Parathyroid adenoma (tissue), 2 donors: ENCODE data around the gene GEN1.
"Not testable (repeated sequence)": the region's sequence is repeated elsewhere in the genome, so short reads cannot be mapped to it uniquely, and the experiment has no call there.

Source experiments
- H2AFZ ChIP-seq: fragments of 300-600 bp; sonication (generic); one replicate; pipeline ENCODE4 v1.7.0; 2017; ENCODE audit warnings: antibody characterized with exemption, mild to moderate bottlenecking
- H3K27ac ChIP-seq: fragments of 300-600 bp; sonication (generic); one replicate; pipeline ENCODE4 v1.7.0; 2017
- H3K27me3 ChIP-seq: fragments of 300-600 bp; sonication (generic); one replicate; pipeline ENCODE4 v1.7.0; 2017; ENCODE audit warnings: low read length; ENCODE audit not compliant: control insufficient read depth, insufficient read depth
- H3K36me3 ChIP-seq: fragments of 300-600 bp; sonication (generic); one replicate; pipeline ENCODE4 v1.7.0; 2017; ENCODE audit warnings: low read length; ENCODE audit not compliant: control insufficient read depth, insufficient read depth
- H3K4me1 ChIP-seq: fragments of 300-600 bp; sonication (generic); one replicate; pipeline ENCODE4 v1.7.0; 2017; ENCODE audit warnings: control low read depth
- H3K4me2 ChIP-seq: fragments of 300-600 bp; sonication (generic); one replicate; pipeline ENCODE4 v1.7.0; 2017; ENCODE audit warnings: low read length
- H3K4me3 ChIP-seq: fragments of 300-600 bp; sonication (generic); one replicate; pipeline ENCODE4 v1.7.0; 2017; ENCODE audit warnings: low read depth, low read length
- H3K79me2 ChIP-seq: fragments of 300-600 bp; sonication (generic); one replicate; pipeline ENCODE4 v1.7.0; 2017; ENCODE audit warnings: control low read depth
- H3K9ac ChIP-seq: fragments of 300-600 bp; sonication (generic); one replicate; pipeline ENCODE4 v1.7.0; 2017; ENCODE audit warnings: mild to moderate bottlenecking
- H3K9me3 ChIP-seq: fragments of 300-600 bp; sonication (generic); one replicate; pipeline ENCODE4 v1.7.0; 2017; ENCODE audit warnings: low read length; ENCODE audit not compliant: control insufficient read depth
- TF ChIP-seq, protein P1 (sequence below): fragments of 300-600 bp; sonication (generic); IDR thresholded peaks from one replicate; pipeline ENCODE4 v1.7.0; 2017; ENCODE audit warnings: antibody characterized with exemption, mild to moderate bottlenecking
- donor health status: primary hyperparathyroidism.

GEN1 gene

DNA sequence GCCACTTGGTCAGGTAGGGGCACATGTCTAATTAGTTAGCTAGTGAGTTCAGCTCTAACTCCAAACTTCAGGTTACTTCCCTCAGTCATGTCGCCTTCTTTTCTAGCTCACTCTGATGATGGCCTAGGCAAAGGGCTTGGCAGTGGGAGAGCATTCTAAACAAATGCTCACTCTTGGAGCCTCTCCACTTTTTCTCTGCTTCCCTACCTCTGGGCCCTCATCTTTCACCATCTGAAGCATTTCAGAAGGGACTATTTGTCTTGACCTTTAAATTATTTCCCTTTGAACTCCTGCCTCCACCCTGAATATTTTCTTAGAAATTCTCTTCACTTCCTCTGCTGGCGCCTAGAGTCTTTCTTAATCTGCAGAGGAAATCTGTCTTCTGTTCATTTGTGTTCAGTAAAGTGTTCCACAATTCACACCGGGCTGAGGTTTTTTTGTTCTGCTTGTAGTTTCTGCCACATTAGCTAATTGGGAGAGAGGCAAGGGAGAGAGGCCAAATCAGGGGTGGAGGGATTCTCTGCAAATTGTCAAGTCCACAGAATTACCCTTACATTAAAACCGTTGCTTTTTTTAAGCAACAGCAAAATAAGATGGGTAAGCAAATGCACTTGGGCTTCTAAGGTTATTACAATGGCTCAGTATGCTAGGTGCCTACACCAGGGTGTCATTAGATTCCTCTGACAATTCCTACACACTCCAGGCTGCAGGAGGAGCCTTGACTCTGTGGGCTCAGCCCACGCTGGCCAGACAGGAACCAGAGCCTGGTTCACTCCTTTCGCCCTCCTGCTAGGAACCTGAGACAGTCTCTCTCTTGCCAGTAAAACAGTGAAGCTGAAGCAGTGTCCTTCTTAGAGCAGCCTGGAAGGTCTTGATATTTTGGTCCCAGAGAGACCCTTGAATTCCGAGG is 67.9 kb downstream of the GEN1 start:
- Histone ChIP-seq H3K4me1 (peaks cover 10% of the 10 kb centered on the region), H3K27ac (peak overlapping the region; percentile 62), H3K79me2 (no peaks in the 10 kb centered on the region), H3K4me2 (peak overlapping the region; percentile 39), H3K9me3 (no peaks in the 10 kb centered on the region), H3K4me3 (no peak overlapping the region), H3K36me3 (no peaks in the 10 kb centered on the region), H2AFZ (peak overlapping the region; percentile 78), H3K27me3 (no peaks in the 10 kb centered on the region), H3K9ac (no peak overlapping the region)
- TF ChIP-seq, protein P1, sequence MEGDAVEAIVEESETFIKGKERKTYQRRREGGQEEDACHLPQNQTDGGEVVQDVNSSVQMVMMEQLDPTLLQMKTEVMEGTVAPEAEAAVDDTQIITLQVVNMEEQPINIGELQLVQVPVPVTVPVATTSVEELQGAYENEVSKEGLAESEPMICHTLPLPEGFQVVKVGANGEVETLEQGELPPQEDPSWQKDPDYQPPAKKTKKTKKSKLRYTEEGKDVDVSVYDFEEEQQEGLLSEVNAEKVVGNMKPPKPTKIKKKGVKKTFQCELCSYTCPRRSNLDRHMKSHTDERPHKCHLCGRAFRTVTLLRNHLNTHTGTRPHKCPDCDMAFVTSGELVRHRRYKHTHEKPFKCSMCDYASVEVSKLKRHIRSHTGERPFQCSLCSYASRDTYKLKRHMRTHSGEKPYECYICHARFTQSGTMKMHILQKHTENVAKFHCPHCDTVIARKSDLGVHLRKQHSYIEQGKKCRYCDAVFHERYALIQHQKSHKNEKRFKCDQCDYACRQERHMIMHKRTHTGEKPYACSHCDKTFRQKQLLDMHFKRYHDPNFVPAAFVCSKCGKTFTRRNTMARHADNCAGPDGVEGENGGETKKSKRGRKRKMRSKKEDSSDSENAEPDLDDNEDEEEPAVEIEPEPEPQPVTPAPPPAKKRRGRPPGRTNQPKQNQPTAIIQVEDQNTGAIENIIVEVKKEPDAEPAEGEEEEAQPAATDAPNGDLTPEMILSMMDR: no peak

DNA sequence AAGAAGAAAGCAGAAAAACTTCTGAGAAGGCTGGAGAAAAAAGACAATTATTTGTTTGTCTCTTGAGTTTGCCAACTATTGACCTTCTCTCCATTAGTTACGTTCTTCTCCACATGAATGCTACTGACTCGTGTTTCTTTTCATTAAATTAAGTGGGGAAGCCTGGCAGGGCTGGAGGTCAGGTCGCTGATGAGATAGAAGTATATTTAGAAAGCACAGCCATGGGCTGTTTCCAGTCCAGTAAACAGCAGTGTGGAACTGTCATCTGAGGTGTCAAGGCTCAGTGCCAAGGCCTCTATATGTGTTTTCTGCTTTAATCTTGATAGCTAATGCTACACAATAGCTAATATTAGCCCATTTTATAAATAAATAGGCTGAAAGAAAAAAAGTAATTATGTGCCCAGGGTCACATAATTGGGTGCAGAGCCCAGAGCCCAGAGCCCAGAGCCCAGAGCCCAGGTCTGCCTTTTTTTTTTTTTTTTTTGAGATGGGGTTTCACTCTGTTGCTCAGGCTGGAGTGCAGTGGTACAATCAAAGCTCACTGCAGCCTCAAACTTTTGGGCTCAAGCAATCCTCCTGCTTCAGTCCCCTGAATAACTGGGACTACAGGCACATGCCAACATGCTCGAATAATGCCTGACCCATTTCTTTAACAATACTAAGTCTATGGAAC is 68.6 kb downstream of the GEN1 start:
- H3K4me2 ChIP-seq: peak overlapping the region; percentile 39
- no peak overlapping the region for H3K9ac ChIP-seq
- H3K4me3 ChIP-seq: no peak overlapping the region
- no peaks in the 10 kb centered on the region for H3K9me3 ChIP-seq
- no peaks in the 10 kb centered on the region for H3K79me2 ChIP-seq
- peaks cover 10% of the 10 kb centered on the region for H3K4me1 ChIP-seq
- H3K36me3 ChIP-seq: no peaks in the 10 kb centered on the region
- peak overlapping the region; percentile 78 for H2AFZ ChIP-seq
- peak overlapping the region; percentile 62 for H3K27ac ChIP-seq
- TF ChIP-seq, protein P1: no peak
- H3K27me3 ChIP-seq: no peaks in the 10 kb centered on the region

DNA sequence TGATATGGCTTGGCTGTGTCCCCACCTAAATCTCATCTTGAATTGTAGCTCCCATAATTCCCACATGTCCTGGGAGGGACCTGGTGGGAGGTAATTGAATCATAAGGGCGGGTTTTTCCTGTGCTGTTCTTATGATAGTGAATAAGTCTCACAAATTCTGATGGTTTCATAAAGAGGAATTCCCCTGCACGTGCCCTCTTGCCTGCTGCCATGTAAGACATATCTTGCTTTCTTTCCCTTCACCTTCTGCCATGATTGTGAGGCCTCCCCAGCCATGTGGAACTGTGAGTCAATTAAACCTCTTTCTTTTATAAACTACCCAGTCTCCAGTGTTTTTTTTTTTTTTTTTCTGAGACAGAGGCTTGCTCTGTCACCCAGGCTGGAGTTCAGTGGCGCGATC is 69.7 kb downstream of the GEN1 start:
- H3K4me3 ChIP-seq, H3K36me3 ChIP-seq, H3K4me1 ChIP-seq, H3K27me3 ChIP-seq, H3K4me2 ChIP-seq, H3K9me3 ChIP-seq, H3K27ac ChIP-seq, H3K9ac ChIP-seq, H3K79me2 ChIP-seq, H2AFZ ChIP-seq: not testable (repeated sequence)

DNA sequence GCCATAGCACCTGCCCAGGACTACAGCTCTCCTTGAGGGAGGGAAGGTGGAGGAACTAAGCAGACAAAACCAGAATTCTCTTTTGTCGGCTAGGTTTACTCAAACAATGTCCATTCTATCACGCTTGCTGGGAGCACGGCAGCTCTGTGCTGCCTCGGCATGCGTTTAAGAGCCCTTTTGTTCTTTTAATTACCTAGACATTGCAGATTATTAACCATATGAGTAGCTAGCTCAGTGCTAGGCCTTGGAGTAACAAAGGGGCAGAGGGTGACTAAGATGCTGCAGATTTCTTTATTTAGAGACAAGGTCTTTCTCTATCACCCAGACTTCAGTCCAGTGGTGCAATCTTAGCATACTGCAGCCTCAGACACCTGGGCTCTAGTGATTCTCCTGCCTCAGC is 73.4 kb downstream of the GEN1 start:
- no peak overlapping the region for H3K4me2 ChIP-seq
- H3K36me3 ChIP-seq: no peaks in the 10 kb centered on the region
- TF ChIP-seq, protein P1: no peak
- no peak overlapping the region for H2AFZ ChIP-seq
- H3K4me3 ChIP-seq: no peak overlapping the region
- no peaks in the 10 kb centered on the region for H3K79me2 ChIP-seq
- no peaks in the 10 kb centered on the region for H3K9me3 ChIP-seq
- no peaks in the 10 kb centered on the region for H3K27me3 ChIP-seq
- H3K27ac ChIP-seq: no peak overlapping the region
- H3K4me1 ChIP-seq: no peaks in the 10 kb centered on the region
- H3K9ac ChIP-seq: no peak overlapping the region

DNA sequence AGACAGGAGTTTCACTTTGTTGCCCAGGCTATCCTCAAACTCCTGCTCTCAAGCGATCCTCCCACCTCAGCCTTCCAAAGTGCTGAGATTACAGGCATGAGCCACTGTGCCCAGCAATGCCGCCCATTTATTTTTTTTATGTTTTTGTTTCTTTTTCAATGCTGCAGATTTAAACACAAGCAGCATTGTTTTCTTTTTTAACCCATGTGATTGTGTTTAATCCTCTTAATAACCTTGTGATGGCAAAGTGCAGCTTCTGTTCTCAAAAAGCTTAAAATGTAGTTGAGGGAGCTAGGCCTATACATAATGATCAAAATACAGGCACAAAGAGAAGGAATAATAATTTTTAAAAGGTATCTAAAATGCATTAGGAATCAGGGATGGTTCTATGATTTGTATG is 73.8 kb downstream of the GEN1 start:
- Histone ChIP-seq H3K9ac (no peak overlapping the region), H2AFZ (no peak overlapping the region), H3K79me2 (no peaks in the 10 kb centered on the region), H3K4me3 (no peak overlapping the region), H3K27me3 (no peaks in the 10 kb centered on the region), H3K9me3 (no peaks in the 10 kb centered on the region), H3K4me1 (no peaks in the 10 kb centered on the region), H3K4me2 (no peak overlapping the region), H3K27ac (no peak overlapping the region), H3K36me3 (no peaks in the 10 kb centered on the region)
- TF ChIP-seq, protein P1: no peak
